Prostate gland (tissue), 2 donors: ENCODE results near the gene CDH13. TPM values are rescaled to one million over a fixed set of nuclear protein-coding genes. Genes with fewer than 3 reads are reported as not detected.

Experiments used
- DNase-seq: peaks from one replicate; pipeline ENCODE4 v3.0.0-alpha.2; 2019; ENCODE audit warnings: low spot score
- H3K27ac ChIP-seq, 2 donors: fragments of 200-600 bp; sonication (generic); 2 replicates each; pipeline ENCODE4 v1.5.1; 2017 to 2019
- H3K27me3 ChIP-seq: fragments of 200-600 bp; sonication (generic); replicated peaks from 2 replicates; pipeline ENCODE4 v1.5.1; 2019; ENCODE audit not compliant: insufficient read depth
- H3K36me3 ChIP-seq, 2 donors: fragments of 200-600 bp; sonication (generic); 1 replicate in 1 of 2; 2 replicates in 1 of 2; pipeline versions ENCODE4 v1.5.1 to v1.8.1; 2017 to 2019
- H3K4me1 ChIP-seq: fragments of 200-600 bp; sonication (generic); replicated peaks from 2 replicates; pipeline ENCODE4 v1.5.1; 2019
- H3K4me3 ChIP-seq, 2 donors: fragments of 200-600 bp; sonication (generic); 2 replicates each; pipeline ENCODE4 v1.5.1; 2017 to 2019
- H3K9me3 ChIP-seq: fragments of 200-600 bp; sonication (generic); 2 replicates; pipeline ENCODE4 v1.5.1; 2017
- CTCF ChIP-seq, 4 experiments: fragments of 200-600 bp in 2 of 4; fragments of 450-650 bp in 2 of 4; sonication (generic) in 2 of 4; IDR thresholded peaks; 1 replicate in 3 of 4; 2 replicates in 1 of 4; pipeline ENCODE4 v1.5.1; 2016 to 2019; ENCODE audit warnings: antibody characterized with exemption in 4 of 4, mild to moderate bottlenecking in 2 of 4, moderate library complexity in 2 of 4
- POLR2A ChIP-seq: fragments of 450-650 bp; IDR thresholded peaks from one replicate; pipeline ENCODE4 v1.6.1; 2016; ENCODE audit warnings: antibody characterized with exemption, mild to moderate bottlenecking
- POLR2AphosphoS5 ChIP-seq: sonication (generic); formaldehyde crosslinking; IDR thresholded peaks from one replicate; pipeline ENCODE4 v1.6.1; 2017; ENCODE audit warnings: antibody characterized with exemption
- WGBS: methylation state at CpG from one replicate; pipeline ENCODE4 v1.1.5; 2018; 5-methylcytosine and 5-hydroxymethylcytosine counted together
- intact Hi-C: fragments of 100-400 bp; cut with DNase I; formaldehyde crosslinking; loops from one replicate; pipeline ENCODE4 v1.14.2; 2022
- total RNA-seq, 2 donors: library from RNA; depleted of rRNA; stranded (reverse); fragments of >200 nt; gene quantifications; one replicate each; pipeline ENCODE4 v1.1.0, GENCODE V29; 2016

CDH13 gene
- total RNA-seq, 2 donors from 2014 or later = 20.6 to 23.0 TPM

GRCh38 chr16:83831456-83831987 lies 1204.8 kb downstream of the CDH13 start:
- WGBS = 53% methylated on average over 5 of the region's 5 CpGs
- TF ChIP-seq CTCF (IDR thresholded peaks at IDR 0.05) (no peak), POLR2A (no peak), POLR2AphosphoS5 (no peak)
- DNase-seq = no peak
- H3K4me1 ChIP-seq = no peaks in the 10 kb centered on the region
- intact Hi-C loops = loop anchor here (5.0 kb wide), 1 partner anchor 236 kb away; no protein-coding TSS in a partner anchor
- H3K9me3 ChIP-seq = no peaks in the 10 kb centered on the region
- no peaks in the 10 kb centered on the region for H3K36me3 ChIP-seq
- no peak overlapping the region for H3K27ac ChIP-seq
- H3K4me3 ChIP-seq = no peak overlapping the region
- no peaks in the 10 kb centered on the region for H3K27me3 ChIP-seq

GRCh38 chr16:83833921-83834320 lies 1207.2 kb downstream of the CDH13 start:
- DNase-seq = no peak

GRCh38 chr16:83835586-83836566 lies 1209.1 kb downstream of the CDH13 start:
- no peak for TF ChIP-seq POLR2A
- no peak for TF ChIP-seq POLR2AphosphoS5
- no peak for TF ChIP-seq CTCF (IDR thresholded peaks at IDR 0.05)
- no peak overlapping the region for H3K4me3 ChIP-seq
- intact Hi-C loops = no loop called here
- no peaks in the 10 kb centered on the region for H3K36me3 ChIP-seq
- no peak for DNase-seq
- 84% methylated on average over 10 of the region's 10 CpGs for WGBS
- H3K9me3 ChIP-seq = no peaks in the 10 kb centered on the region
- no peak overlapping the region for H3K27ac ChIP-seq
- H3K27me3 ChIP-seq = no peaks in the 10 kb centered on the region
- no peaks in the 10 kb centered on the region for H3K4me1 ChIP-seq

More at GRCh38 chr16:83833921-83834320, 1207.2 kb downstream of the CDH13 start:
- H3K27me3 ChIP-seq = no peaks in the 10 kb centered on the region
- 96% methylated on average over 2 of the region's 2 CpGs for WGBS
- no peaks in the 10 kb centered on the region for H3K4me1 ChIP-seq
- no peaks in the 10 kb centered on the region for H3K36me3 ChIP-seq
- intact Hi-C loops = loop anchor here (5.0 kb wide), 1 partner anchor 233 kb away; no protein-coding TSS in a partner anchor
- TF ChIP-seq CTCF (IDR thresholded peaks at IDR 0.05) = no peak
- TF ChIP-seq POLR2A = no peak
- no peak for TF ChIP-seq POLR2AphosphoS5
- H3K9me3 ChIP-seq = no peaks in the 10 kb centered on the region
- no peak overlapping the region for H3K4me3 ChIP-seq
- no peak overlapping the region for H3K27ac ChIP-seq

- no peaks in the 10 kb centered on the region for H3K36me3 ChIP-seq
- no peak overlapping the region for H3K4me3 ChIP-seq
- no peaks in the 10 kb centered on the region for H3K4me1 ChIP-seq
- TF ChIP-seq CTCF (IDR thresholded peaks at IDR 0.05) (no peak), POLR2A (no peak), POLR2AphosphoS5 (no peak)
- no peaks in the 10 kb centered on the region for H3K27me3 ChIP-seq
- intact Hi-C loops = no loop called here
- no peak for DNase-seq
- no peak overlapping the region for H3K27ac ChIP-seq
- H3K9me3 ChIP-seq = no peaks in the 10 kb centered on the region
- 95% methylated on average over 4 of the region's 4 CpGs for WGBS
Measured at GRCh38 chr16:83837566-83837965, 1210.8 kb downstream of the CDH13 start.
